LNCaP clone FGC (cell line): ENCODE data around the gene SPTB.

ENCODE experiments used
- DNase-seq: peaks from one replicate; pipeline ENCODE4 v3.0.0-alpha.2; 2011; ENCODE audit warnings: low read depth
- H3K4me3 ChIP-seq: 2 replicates; pipeline ENCODE4 v1.5.1; 2011; ENCODE audit warnings: mild to moderate bottlenecking, low read depth, low read length, control low read depth
- TF ChIP-seq, protein P1 (sequence below): IDR thresholded peaks from 2 replicates; pipeline ENCODE4 v1.5.1; 2012; ENCODE audit warnings: mild to moderate bottlenecking; ENCODE audit not compliant: control insufficient read depth, insufficient read depth; ENCODE audit errors: extremely low read depth

Gene SPTB

GRCh38 chr14:64795211-64795610, 84.5 kb downstream of the SPTB start:
- TF ChIP-seq, protein P1, sequence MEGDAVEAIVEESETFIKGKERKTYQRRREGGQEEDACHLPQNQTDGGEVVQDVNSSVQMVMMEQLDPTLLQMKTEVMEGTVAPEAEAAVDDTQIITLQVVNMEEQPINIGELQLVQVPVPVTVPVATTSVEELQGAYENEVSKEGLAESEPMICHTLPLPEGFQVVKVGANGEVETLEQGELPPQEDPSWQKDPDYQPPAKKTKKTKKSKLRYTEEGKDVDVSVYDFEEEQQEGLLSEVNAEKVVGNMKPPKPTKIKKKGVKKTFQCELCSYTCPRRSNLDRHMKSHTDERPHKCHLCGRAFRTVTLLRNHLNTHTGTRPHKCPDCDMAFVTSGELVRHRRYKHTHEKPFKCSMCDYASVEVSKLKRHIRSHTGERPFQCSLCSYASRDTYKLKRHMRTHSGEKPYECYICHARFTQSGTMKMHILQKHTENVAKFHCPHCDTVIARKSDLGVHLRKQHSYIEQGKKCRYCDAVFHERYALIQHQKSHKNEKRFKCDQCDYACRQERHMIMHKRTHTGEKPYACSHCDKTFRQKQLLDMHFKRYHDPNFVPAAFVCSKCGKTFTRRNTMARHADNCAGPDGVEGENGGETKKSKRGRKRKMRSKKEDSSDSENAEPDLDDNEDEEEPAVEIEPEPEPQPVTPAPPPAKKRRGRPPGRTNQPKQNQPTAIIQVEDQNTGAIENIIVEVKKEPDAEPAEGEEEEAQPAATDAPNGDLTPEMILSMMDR = no peak
- no peak overlapping the region for H3K4me3 ChIP-seq
- no peak for DNase-seq

DNA sequence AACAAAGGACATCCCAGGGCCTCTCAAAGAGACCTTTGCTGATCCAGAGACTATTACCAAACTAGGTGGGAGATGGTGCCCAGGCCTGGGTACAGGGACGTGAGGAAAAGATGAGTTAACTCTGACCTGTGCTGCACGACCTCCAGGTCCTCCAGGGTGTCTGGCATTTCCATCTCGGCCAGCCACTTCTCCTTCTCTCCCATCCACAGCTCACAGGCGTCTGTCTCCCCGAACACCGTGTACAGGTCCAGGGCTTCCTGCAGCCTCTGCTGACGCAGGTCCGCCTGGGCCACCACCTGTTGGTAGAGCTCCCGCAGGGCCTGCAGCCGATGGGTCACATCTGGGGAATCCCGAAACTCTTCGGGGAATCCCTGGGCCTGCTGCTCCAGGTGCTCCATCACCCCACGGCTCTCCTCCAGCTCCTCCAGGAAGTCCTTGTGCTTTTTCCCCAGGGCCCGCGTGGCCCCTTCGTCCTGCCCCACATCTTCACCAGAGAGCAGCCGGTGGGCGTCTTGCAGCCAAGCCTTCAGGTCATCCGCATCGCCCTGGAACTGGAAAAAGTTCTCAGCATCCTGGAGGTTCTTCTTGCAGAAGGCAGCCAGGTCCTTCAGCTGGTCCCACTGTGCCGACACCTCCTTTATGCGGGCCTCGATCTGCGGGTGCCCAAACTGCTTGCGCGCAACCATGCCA, 86.7 kb downstream of the SPTB start:
- no peak overlapping the region for H3K4me3 ChIP-seq
- TF ChIP-seq, protein P1 = no peak
- no peak for DNase-seq

DNA sequence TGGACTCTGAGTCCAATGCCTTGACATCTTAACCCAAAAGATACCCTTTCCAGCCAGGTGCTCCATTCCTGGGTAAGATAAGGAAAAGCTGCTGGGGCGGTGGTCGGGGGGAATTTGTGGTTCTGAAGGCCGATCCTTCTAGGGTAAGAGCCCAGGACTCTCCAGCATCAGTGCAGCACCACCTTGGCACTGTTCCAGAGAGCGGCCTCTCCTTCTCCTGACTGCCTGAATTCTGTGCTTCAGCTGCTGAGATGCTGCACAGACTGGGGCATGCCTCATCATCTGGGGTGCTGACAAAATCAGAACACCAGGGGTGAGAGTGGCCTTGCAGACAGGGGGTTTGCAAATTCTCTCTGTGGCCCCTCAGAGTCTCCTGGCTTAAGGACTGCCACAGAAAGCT, 87.5 kb downstream of the SPTB start:
- TF ChIP-seq, protein P1 = no peak
- DNase-seq = no peak
- H3K4me3 ChIP-seq = no peak overlapping the region

GRCh38 chr14:64790478-64790877, 89.2 kb downstream of the SPTB start:
- H3K4me3 ChIP-seq = no peak overlapping the region
- no peak for DNase-seq
- TF ChIP-seq, protein P1 = no peak

DNA sequence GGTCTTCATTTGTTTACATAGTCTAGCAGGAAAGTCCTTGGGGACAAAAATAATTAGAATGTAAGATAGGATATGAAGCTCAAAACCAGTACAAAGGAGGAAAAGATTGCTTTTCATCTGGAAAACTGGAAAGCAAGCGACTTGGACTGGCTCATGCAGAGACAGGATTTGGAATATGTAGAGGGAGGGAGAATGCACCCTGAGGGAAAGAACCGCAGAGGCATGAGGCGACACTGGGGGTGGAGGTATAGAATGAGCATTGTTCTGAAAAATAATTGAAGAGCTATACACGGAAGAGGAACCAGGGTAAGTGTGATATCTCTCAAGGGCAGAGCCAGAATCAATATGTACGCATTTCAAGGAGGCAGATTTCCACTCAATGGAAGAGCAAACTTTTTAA, 90.0 kb downstream of the SPTB start:
- TF ChIP-seq, protein P1 = no peak
- DNase-seq = no peak
- no peak overlapping the region for H3K4me3 ChIP-seq

DNA sequence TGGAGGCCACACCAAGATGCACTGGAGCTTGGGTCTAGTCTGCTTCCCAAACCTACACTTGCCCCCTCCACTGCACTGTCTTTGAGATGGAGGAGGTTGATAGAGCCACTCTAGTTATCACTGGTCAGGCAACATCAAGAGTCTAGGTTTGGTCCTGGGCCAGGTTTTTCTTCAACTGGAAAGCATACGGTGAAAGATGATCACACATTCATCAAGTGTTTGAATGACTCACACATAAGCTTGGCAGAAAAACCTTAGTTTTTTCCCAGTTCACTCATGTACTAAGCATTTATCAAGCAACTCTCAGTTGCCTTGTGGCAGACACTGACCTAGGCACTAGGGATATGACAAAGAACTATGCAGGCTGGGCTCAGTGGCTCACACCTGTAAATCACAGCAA, 91.0 kb downstream of the SPTB start:
- DNase-seq = no peak
- TF ChIP-seq, protein P1 = no peak
- H3K4me3 ChIP-seq = no peak overlapping the region

DNA sequence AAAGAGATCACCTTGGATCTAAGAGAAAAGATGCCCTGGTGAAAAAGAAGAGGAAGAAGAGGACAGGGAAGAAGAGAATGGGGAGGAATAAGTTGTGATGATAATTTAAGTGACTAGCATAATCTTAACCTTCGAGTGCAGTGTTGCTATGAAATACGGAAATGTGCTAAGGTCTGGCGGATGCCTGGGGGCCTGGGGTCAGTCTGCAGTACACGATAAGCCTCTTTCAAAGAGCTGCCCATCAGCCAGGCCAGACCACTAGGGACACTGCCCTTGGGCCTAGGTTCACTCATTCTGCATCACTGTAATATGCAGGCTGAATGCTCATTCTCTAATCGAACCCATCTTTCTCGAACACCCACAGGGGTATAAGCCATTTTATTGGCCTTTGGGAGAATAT, 92.1 kb downstream of the SPTB start:
- TF ChIP-seq, protein P1 = no peak
- no peak for DNase-seq
- H3K4me3 ChIP-seq = no peak overlapping the region
